GM18508 (cell line): ENCODE data around the gene BRMS1L.
A peak's percentile ranks its signal among the peaks of the same experiment; 100 is the strongest.
"Not testable (repeated sequence)": the region's sequence is repeated elsewhere in the genome, so short reads cannot be mapped to it uniquely, and the experiment has no call there.

Experiments
- ATAC-seq: cut with Tn5 transposase; IDR thresholded peaks from one replicate; pipeline ENCODE4 v1.9.1; 2021; ENCODE audit warnings: moderate number of reproducible peaks; ENCODE audit not compliant: insufficient read depth, unreplicated experiment

BRMS1L gene

DNA sequence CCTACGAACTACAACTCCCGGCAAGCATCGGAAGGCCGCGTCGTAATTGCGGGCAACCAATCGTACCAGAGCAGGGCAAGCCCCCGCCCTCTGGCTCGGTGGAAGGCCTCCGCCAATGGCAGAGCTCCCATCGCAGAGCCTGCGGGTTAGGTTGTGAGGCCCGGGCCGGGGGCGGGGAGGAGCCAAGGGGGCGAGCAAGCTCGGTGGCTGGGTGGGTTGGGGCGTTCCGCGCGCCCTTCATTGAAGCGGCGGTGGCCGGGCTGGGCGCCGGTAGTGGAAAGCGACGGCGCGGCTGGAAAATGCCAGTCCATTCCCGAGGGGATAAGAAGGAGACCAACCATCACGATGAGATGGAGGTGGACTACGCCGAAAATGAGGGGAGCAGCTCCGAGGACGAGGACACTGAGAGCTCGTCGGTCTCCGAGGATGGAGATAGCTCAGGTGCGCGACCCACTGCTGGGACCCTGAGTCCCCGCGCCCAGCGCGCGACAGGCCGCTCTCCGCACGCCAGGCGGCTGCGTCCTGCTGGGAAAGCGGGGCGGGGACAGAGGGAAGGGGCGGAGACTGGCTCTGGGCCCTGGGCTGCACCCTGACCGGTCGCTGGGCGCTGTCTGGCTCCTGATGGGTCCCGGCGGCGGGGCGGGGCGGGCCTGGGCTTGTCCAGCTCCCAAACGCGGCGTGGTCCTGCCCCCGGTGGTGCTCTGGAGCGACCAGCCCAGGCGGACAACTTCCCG, at the start of gene BRMS1L:
TSS of gene BRMS1L (plus strand) at position 121 of the 734 bp plus-strand sequence. CDS start at position 300, 179 bp downstream.
- peak; percentile 96 for ATAC-seq

DNA sequence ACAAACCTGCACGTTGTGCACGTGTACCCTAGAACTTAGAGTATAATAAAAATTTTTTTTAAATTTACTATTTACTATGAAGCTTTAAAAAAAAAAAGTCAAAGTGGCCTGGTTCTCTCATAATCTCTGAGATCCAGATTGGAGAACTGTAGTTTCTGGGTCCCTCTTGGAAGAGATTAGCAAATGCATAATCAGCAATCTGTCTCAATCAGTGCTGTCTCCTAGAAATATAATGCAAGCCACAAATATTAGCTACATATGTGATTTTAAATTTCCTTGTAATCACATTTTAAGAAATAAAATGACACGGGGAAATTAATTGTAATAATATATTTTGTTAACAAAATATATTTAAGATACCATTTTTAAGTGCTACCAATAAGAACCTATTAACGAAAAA, 49.3 kb upstream of the BRMS1L start:
- no peak for ATAC-seq

- ATAC-seq = not testable (repeated sequence)
Measured at GRCh38 chr14:35777550-35777949, 48.6 kb upstream of the BRMS1L start.

- no peak for ATAC-seq
Measured at GRCh38 chr14:35779368-35779767, 46.8 kb upstream of the BRMS1L start.

- ATAC-seq = no peak
Measured at GRCh38 chr14:35783699-35784098, 42.4 kb upstream of the BRMS1L start.

DNA sequence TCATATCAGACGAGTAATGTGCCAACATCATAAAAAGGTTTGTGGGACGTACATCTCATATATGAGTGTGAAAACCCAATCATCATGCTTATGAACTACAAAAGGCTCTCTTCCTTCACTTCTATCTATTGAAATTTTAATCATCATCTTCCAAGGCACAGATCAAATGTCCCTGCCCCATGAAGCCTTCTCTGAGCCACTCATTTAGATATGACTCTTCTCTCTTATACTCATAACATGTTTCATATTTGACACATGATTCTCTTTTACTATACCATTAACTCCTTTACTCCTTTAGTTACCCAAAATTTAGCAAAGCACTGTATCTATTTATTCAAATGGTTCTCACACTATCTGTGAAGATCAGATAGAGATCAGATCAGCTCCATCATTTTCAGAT, 39.3 kb upstream of the BRMS1L start:
- no peak for ATAC-seq

- no peak for ATAC-seq
Measured at GRCh38 chr14:35789651-35790050, 36.5 kb upstream of the BRMS1L start.

DNA sequence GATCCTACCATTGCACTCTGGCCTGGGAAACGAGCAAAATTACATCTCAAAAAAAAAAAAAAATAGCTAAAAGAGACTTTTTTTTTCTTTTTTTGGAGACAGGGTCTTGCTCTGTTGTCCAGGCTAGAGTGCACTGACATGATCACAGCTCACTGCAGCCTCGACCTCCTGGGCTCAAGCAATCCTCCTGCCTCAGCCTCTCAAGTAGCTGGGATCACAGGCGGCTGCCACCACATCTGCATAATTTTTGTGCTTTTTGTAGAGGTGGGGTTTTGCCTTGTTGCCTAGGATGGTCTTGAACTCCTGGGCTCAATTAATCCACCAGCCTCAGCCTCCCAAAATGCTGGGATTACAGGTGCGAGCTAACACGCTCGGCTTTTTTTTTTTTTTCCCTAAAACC, 28.3 kb upstream of the BRMS1L start:
- no peak for ATAC-seq

DNA sequence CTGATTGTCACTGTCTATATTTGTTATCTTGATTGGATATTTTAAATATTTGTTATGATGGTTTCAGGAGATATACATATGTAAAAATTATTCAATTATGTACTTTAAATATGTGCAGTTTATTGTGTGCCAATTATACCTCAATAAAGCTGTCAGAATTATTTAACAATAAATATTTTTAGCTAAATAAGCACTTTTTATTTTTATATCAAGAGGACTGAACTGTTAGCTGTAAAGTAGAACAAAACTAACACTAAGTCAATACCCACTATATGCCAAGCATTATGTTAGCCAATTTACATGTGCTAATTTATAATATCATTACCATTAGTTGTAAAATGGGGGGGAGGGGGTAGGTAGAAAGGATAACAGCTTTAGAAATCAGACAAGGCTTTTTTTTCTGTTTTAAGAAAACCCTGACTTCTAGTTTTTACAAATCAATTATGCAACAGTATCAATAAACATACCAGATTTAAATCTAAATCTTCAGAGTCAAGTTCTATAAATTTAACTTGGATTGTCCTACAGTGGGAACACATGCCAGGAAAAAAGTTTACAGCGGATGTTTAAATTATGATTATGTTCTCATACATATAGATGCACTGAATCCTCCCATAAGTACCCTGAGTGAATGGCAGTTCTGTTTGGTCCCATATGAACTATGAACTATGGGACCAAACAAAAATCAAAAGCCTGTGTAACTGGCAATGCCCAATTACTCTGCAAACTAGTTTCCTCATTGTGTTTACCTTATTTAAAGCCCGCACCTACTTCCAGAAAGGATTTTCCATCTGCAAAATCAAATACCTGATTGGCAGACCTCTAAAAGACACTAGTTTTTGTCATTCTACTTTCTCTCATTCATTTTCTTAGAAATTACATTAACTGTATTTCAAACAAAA, 19.9 kb upstream of the BRMS1L start:
- ATAC-seq = no peak

GRCh38 chr14:35807131-35807961, 18.8 kb upstream of the BRMS1L start:
- no peak for ATAC-seq

DNA sequence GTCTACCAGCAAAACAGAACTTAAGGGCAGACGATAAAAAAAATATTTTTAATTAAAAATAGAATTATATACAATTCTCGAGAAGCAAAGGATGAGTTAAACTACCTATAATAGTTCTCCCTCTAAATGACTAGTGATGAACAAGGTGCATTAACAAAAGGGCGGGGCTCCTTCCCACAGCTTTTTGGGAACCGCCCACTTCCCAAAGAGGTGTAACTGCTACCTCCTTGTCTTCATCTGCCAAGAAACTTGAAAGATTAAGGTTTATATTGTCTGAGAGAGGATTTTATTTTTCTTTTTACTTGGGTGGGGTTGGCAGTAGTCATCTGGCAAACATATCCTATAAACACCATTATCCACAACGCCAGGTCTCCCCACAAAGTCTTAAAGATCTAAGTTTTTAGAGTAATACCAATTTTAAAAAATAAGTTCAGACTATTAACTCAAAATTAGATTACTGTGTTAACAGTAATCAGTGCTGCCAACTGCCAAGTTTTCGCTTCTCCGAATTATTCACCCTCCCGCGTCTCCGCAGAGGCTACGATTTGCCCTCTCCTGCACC, 18.0 kb upstream of the BRMS1L start:
- ATAC-seq = no peak

DNA sequence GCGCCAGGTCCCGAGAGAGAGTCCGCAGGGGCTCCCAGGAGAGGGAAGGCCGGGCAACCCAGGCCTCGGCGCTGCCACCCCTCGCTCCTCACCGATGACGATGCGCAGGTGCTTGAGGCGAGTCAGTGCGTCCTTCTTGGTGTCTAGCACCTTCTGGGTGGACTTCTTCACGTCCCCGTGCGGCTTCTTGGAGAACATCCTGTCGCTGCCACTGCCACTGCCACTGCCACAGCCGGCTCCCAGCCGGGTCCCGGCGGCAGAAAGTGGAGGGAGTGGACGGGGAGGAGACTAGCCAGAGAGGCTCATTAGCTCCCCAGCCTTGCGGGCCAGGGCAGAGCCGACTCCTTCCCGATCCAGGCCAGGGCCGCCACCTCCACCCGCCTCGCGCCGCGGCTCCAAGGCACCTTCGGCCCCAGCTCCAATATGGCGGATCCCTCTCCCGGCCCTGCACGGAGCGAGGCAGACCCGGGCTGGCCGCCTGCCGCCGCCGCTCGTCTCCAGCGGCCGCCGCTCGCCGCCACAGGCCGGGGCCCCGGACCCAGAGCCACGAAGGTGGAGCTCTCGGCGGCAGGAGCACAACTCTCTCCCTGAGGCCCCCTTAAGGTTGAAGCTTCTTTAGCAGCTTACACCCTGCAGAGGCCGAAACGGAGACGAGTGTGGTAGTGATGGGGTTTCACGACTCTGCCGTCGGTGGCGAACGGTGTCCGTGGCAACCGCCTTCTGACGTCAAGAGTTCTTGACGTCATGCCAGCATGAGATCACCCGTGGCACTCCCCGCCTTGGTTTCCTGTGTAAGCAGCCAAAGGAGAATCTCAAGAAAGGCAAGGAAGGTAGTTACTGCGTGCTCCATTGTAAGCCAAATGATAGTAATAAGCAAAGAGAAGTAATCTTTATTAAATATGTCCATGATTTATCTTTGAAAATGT, 17.2 kb upstream of the BRMS1L start, which contains the start of gene RALGAPA1:
TSS of gene RALGAPA1 (minus strand) at position 658 of the 926 bp plus-strand sequence. CDS start at position 198, 460 bp downstream.
- peak; percentile 91 for ATAC-seq

DNA sequence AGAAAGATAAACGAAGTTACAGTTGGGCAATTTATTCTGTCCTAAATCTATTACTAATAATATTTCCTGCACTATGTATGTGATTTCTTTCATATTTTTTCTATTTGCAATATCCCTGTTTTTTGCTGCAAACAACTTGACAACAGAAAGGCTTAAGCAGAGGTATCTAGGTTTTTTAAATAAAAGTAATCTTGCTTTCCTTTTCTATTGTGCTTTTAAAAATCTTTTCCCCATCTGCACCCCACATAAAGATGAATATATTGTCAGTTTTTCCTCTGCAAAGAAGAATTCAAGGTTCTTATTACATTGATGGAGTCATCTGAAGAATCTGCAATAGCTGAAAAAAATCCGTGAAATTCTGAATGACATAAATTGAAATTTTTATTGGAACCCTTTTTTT, 16.5 kb upstream of the BRMS1L start:
- ATAC-seq = no peak

GRCh38 chr14:35810963-35811362, 15.2 kb upstream of the BRMS1L start:
- ATAC-seq = no peak

GRCh38 chr14:35814371-35815005, 11.7 kb upstream of the BRMS1L start:
- ATAC-seq = no peak

DNA sequence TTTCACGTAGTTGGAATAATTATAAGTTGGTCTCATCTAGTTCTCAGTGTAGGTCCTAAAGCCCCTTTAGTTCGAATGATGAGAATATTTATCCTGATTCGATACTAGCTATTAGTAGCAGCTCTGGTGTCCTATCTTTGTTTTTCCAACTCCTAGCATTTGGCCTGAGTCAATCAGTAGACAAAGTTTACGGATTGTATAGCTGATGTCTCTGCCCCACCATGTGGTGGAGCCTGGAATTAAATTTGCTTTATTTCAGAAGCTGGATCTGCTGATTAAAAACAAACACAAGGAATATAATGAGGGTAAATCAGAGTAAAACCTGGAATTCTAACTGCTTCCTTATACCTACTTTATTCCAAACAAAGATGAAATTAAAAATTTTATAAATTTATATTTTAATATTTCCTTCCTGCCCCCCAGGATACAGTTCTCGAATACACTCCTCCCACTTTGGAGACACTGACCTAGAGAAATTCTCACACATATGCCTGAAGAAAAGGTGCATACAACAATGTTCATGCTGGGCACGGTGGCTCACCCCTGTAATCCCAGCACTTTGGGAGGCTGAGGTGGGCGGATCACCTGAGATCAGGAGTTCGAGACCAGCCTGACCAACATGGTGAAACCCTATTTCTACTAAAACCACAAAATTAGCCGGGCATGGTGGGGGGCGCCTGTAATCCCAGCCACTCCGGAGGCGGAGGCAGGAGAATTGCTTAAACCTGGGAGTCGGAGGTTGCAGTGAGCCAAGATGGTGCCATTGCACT, 7.6 kb upstream of the BRMS1L start:
- ATAC-seq = no peak

GRCh38 chr14:35819591-35820540, 6.3 kb upstream of the BRMS1L start:
- no peak for ATAC-seq
